ENCODE data around the gene NKAIN4.

NKAIN4 gene

DNA sequence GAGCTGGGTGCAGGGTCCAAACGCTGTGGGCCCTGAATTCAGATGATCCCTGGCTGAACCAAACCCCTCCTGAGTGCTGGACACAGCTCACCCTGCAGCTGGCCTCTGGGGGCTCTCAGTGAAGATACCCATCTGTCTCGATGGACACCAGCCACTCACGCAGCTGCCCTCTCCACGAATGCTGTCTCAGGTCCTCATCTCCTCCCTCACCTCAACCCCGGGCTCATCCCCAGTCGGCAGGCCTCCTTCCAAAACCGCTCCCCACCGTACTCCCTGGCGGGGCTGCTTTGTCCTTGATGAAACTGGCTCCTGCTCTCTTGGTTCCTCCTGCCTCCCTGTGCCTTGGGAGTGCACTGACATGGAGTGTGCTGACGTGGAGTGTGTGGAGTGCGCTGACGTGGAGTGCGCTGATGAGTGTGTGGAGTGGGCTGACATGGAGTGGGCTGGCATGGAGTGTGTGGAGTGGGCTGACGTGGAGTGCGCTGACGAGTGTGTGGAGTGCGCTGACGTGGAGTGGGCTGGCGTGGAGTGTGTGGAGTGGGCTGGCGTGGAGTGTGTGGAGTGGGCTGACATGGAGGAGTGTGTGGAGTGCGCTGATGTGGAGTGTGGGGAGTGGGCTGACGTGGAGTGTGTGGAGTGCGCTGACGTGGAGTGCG is 34.3 kb downstream of the NKAIN4 start:
- DNase-seq (ENCODE audit: low read depth, low spot score), result no peak

DNA sequence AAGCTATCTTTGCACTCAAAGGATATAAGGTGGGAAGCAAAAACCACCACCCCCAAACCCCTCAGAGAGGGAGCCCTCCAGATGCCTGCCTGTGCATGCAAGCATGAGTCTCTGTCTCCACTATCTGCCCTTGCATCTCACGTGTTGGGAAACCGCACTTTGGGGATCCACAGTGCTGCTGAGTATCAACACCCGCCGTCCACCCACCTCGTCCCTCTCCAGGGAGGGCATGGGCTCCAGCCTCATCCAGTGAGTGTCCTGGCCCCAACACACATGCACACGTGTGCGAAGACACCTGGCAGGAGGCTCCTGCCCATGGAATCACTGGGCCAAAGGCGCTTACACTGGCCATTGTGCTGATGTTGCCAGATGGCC is 34.8 kb downstream of the NKAIN4 start:
- DNase-seq (ENCODE audit: low read depth, low spot score), result no peak

DNA sequence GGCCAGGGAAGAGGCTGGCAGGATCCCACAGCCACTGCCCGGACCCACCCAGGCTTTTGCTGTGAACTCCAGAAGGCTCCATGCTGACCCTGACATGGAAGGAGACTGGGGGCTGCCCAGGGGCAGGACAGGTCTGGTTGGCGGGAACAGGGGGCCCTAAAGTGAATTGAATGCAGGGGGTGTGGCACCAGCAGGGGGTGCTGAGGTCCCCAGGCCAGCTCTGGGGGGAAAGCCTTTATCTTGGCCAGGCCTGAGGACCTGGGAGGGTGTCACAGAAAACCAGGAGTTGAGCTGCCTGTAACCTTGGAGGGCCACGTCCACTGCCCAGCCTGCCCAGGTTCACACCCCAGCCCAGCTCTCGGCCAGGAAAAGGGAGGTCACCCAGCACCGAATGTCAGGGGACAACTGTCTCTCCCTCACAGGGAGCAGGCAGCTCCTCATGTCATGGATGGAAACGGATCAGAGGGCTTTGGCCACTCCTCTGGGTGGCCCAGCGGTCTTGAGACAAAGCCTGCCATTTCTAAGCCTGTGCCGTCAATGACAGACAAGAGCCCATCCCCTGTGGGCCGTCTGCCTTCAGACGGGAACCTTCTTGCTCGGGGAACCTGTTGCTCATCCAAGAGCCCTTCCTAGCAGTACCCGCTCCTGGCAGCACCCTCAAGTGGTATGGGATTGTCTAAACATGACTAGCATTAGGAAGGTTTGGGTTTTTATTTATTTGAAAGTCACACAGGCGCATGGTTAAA is 35.4 kb downstream of the NKAIN4 start:
- no peak for DNase-seq (ENCODE audit: low read depth, low spot score)

DNA sequence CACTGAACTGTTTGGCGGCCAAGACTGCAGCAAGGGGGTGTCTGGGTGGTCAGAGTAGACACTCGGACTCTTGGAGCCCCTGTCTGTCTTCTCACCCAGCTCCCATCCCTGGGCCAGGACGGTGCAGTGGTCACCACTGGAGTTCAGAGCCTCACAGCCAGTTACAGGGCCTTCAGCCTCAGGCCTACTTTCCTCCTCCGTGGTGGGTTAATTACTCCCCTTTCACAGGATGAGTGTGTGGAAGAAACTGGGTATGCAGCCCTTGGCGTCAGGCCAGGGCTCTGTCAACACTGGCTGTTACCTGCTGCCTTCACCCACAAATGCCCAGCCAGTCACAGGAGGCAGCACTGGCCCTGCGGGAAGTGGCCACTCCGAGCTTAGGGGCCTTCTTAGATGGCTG is 36.6 kb downstream of the NKAIN4 start:
- DNase-seq (ENCODE audit: low read depth, low spot score), result no peak

DNA sequence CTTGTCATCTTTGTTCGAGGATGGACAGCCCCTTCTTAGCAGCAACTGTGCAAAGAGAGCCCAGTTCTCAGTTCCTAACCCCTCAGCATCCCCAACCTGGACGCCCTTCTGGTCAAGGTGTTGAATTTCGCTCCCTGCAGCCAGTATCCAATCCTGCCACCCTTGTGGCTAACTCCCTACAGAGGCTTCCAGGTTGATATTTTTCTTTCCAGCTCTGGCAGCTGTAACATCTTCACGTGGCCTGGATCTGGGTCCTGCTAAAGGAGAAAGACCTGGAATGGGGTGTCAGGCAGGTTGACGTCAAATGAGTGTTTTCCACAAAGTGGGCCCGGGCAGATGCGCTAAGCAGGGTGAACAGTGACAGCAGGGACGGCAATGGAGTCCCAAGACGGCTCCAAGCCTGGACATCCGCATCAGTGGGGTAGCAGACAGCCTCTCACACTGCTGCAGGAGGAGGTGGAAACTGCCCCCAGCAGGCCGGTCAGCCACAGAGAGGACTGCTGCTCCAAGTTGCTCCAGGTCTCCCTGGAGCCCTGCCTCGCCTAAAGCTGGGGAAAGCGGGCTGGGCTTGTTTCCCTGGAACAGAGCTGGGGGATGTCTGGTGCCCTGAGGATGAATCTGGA is 37.3 kb downstream of the NKAIN4 start:
- DNase-seq (ENCODE audit: low read depth, low spot score), result no peak

DNA sequence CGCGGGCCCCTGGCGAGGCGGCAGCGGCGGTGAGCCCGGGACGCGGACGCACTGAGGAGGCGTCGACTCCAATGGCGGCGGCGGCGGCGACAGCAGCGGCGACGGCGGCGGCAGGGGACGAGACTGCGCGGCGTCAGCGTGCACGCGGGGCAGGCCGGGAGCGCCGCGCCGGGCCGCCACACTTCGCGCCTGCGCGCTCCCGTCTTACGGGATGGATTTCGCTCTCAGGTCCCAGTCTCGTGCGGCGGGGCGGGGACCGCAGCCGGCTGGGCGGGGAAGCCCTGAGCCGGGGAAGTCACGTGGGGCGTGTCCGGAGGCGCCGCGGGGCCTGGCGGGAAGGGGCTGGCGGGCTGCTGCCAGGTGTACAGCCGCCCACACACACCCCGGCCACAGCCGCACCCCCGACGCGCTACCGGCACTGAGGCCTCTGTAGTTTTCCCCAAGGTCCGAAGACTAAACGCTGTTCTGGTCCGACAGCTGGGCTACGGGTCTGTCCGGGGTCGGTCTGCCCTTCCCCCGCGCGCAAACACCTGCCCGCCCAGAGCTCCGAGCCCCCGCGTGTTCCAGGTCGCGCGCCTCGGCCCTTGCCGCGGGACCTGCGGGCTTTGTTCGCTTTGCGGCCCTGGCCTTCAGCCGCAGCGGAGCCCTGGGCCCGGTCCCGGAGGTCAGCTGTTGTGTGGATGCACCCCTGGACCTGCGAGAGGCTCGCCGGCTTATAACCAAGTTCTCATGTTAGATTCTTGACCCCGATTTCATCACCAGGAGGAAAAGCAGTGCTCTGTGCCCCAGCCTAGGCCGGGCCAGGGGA is 38.0 kb downstream of the NKAIN4 start, which contains the start of gene YTHDF1:
YTHDF1 (minus strand) TSS at position 91 of the 808 bp plus-strand sequence. CDS start 239 bp downstream, outside the sequence.
- peak; percentile 73 for DNase-seq (ENCODE audit: low read depth, low spot score)

DNA sequence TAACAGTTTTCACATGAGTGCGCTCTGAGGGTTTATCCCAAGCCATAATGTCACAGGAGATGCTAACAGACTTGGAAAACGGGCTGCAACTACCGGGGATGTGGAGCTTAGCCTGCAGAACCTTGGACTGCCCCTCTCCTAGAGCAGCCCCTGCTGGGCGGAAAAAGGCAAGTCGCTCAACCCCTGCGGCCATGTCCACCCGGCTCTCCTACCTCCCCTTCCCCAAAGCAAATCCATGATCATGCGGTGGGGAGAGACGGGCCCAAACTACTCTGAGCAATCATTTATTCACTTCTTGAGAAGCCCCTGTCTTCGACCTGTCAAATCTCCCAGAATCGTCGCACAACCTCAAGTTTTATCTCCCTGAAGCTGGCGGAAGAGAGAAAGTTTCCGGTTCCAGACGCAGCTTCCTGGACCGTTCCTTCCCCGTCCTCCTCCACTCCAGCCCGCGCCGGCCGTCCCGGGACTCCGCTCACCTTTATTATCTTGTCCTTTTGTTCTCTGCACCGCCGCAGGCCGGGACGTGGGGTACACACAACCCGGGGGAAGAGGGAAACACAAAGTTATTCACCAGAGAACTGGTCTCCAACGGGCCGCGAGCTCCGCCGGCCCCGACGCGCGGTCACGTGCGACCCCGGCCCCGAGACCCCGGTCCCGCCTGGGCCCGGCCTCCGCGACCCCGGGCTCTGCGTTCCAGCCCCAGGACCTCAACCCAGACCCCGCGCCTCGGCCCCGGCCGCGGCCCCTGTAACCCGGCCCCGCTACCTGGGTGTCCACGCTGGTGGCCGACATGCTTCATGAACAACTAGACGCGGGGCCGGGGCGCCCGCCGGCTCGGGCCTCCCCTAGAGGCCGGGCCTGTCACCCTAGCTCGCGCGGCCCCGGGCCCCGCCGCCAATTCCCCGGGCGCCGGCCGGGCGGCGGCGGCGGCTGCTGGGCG is 38.9 kb downstream of the NKAIN4 start:
- DNase-seq (ENCODE audit: low read depth, low spot score), result no peak

DNA sequence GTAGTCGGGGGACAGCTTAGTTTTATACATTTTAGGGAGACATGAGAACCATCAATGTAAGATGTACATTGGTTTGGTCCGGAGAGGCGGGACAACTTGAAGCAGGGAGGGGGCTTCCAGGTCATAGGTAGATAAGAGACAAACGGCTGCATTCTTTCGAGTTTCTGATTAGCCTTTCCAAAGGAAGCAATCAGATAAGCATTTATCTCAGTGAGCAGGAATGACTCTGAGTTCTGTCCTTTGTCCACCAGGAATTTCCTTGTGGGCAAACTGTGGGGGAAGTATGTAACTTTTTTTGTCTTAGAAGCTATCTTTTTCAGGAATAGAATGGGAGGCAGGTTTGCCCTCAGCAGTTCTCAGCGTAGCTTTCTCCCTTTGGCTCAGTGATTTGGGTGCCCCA is 39.7 kb downstream of the NKAIN4 start:
- DNase-seq (ENCODE audit: low read depth, low spot score), result no peak

DNA sequence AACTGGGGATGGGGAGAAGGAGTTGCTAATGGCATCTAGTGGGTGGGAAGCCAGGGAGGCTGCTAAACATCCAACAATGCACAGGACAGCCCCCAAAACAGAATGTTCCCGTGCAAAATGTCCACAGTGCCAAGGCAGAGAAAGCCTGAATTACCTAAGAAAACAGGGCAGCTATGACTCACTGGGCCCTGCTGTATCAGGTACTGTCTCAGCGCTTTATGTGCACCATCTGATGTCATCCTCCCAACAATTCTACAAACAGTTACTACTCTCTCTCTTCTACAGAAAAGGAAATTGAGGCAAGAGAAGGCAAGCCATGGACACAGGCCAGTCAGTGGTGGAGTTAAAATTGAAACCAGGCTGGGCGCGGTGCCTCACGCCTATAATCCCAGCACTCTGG is 41.5 kb downstream of the NKAIN4 start:
- no peak for DNase-seq (ENCODE audit: low read depth, low spot score)

DNA sequence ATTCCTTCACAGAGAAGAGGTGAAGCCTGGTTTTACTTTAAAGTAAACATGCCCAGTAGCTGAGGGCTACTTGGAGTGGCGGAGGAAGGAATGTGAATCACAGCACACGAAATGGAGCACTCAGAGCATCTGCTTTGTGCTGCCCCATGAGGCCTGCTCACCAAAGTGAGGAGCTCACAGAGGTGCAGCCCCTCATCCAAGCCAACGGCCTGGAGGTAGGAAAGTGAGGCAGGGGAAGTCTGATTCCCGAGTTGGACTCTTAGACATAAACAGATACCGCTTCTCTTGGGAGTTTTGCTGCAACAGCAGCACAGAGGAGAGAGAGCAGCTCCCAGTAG is 41.9 kb downstream of the NKAIN4 start:
- no peak for DNase-seq (ENCODE audit: low read depth, low spot score)

DNA sequence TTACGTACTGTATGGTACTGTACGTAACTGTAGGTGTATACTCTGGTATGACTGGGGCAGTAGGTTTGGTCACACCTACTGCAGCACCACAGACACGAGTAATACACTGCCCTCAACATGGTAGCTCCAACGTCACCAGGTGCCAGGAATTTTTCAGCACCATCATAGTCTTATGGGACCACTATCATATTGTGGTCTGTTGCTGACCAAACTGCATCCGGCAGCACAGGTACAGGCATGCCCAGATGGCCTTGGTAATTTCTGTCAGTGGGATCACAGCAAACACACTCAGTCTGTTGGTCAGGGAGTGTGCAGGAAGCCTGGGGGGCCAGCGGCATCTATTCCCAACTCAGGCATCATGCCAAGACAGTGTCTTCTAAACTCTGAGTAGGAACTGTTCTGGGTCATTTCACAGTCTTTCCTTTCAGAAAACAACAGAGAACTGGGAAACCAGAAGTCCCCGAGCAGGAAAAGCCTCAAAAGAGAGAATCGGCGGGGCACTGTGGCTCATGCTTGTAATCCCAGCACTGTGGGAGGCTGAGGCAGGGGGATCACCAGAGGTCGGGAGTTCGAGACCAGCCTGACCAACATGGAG is 44.2 kb downstream of the NKAIN4 start:
- DNase-seq (ENCODE audit: low read depth, low spot score), result no peak

DNA sequence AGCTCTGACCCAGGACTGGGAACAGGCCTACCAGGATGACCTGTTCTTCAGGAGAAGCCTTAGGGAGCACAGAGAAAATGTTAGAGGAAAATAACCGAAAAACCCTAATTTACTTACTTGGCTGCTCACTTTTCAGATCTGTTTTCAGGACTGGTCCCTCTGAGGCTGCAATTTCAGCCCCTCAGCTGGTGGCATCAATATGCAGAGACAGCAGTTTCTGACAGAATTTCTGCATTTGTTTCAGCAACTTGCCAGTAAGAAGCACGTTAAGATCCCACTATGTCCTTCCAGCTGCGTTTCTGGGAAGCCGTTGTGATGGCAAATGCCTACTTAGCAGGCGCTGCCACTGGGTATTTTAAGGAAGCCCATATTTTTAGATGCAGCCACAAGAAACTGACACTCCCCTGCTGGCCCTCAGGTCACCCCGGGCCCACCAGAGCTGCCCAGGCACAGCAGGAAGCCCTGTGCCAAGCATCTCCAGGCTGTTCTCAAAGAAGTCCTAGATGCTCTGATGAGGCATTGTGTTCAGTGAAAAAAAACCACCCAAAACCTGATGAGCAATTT is 45.8 kb downstream of the NKAIN4 start:
- no peak for DNase-seq (ENCODE audit: low read depth, low spot score)

DNA sequence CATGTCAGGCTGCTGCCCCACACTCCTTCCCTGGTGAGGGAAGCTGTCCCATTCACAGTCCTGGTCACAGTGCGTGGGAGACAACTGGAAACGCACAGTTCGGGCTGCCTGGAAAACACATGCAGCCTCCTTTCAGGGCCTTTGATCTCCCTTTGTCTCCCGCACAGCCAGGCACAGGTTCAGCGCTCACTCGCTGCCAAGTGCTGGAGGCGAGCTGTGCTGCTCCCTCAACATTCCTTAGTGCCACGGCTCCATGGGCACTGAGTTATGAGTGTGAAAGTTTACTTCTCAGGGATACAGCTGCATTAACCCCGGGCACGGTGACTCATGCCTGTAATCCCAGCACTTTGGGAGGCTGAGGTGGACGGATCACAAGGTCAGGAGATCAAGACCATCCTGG is 47.4 kb downstream of the NKAIN4 start:
- DNase-seq (ENCODE audit: low read depth, low spot score), result no peak

DNA sequence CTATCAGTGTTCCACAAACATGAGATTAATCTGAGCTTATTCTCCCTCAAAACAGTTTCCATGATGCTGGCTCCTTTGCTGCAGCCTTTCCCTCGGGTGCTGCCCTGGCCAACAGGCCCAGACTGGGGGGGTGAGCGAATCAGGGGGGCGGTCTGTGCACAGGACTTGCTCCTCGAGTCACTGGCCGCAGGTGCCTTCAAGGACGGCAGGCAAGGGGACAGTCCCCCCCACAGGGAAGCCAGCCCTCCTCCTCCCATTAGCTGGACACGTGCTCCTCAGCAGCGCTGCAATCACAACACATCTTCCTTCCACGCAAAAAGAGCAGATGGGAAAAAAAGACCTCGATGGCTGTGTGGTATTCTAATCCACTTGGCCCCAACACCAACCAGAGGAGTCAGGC is 48.4 kb downstream of the NKAIN4 start:
- no peak for DNase-seq (ENCODE audit: low read depth, low spot score)

DNA sequence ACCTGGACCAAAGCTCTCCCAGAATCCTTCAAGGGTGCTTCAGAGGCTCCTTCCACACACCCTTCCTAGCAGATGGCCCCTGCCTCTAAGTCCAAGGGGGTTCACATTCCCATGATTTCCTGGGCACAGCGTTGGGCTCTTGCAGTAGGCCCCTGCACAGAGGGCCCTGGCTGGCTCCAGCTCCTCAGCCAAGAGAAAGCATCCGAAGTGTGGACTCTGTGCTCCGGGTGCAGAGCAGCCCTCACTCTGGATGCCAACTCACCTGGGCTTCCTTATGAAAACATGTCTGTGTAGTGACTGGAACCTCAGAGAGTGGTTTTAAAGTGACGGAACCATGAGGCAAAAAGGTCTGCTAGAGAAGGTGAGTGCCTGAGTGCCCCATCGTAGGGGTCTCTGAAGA is 49.9 kb downstream of the NKAIN4 start:
- DNase-seq (ENCODE audit: low read depth, low spot score), result no peak

DNA sequence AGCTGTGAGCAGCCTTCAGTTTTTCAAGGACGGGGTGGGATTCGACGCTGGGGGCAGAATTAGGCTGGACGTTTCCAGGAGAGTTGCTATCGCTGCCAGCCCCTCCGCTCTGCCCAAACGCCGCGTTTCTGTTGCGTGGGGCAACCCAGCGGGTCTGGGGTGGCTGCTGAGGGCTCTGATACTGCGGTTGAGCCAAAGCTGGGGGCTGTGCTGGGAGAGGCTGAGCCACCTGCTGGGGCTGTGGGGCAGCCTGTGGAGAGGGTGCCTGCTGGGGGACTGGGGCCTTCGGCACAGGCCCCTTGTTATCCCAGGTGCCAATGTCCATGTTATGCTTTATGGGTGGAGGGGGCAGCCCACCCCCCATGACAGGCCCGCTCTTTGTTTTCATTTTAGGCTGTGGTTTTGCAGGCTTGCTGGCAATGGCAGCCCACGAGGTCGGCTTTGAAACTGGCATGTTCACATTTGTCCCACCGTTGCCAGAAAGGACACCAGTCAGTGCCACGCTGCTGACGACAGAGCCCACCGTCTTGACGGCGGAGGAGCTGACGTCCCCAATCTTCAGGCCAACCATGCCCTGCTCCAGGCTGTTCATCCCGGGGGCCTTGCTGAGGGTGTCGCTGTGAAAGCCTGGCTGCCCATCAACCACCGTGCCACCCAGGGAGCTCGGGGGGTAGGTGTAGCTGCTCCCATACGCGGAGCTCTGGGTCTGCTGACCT is 51.3 kb downstream of the NKAIN4 start:
- DNase-seq (ENCODE audit: low read depth, low spot score), result no peak

DNA sequence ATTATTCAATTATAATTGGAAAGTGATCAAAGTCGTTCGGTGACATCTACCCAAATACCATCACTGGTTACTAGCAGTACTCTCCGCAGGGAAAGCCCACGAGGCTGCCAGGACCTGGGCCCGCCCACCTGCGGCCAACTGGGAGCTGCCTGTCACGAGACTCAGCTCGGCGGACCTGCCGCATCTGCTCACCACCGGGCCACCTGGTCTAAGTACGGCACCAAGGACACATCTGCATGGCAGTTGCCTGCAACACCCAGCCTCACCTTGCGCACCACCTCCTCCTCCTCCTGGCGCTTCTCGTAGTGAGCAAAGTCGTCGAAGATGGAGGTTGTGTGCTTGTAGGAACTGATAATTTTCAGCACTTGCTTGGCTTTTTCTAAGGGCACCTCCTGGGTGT is 52.2 kb downstream of the NKAIN4 start:
- DNase-seq (ENCODE audit: low read depth, low spot score), result no peak

DNA sequence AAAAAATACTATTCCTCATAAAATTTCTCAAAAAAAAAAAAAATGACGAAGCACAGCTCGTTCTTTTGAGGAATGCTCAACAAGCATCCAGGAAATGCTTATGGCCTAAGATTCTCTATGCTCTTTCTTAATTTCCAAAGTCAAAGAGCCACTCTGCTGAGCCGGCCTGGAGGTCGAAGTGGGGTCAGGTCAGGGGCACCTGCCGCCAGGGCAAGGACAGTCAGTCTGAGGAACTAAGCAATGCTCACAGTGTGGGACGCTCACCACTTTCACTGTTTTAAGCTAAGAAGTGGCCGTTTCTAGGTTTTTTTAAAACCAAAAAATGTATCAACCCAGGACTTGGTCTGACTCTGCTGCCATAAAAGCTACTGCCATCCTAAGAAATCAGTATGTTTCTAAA is 55.7 kb downstream of the NKAIN4 start:
- DNase-seq (ENCODE audit: low read depth, low spot score), result no peak

DNA sequence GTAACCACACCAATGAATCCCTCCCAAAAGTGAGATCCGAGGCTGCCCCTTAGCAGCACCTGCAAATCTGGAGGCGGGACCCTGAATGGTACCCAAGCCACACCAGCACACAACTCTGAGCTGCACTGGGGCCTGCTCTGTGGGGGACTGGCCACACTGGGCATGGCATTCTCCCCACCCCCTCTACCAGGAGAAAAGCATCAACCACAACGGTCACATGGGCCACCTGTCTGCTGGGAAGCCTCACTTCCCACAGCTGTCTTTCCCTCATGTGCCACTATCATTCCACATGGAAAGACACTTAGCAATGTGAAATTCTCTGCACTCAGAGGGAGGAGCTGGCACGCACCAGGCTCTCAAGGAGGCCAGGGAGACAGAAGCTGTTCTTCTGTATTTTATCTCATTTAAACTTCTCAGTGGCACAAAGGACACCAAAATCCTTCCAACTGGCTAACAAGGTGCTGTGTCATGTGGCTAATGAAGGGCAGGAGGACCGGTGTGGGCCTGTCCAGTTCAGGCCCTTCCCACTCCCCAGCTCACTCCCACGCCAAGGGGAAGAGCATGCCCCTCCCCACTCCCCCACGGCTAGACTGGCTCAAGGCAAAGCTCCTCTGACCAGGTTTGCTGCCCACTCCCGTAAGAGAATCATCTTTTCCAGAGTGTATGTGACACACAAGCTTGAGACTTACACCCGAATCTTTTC is 57.3 kb downstream of the NKAIN4 start:
- DNase-seq (ENCODE audit: low read depth, low spot score), result no peak
